ENCODE measurements around the gene FAM89A. TPM values are rescaled to one million over a fixed set of nuclear protein-coding genes. Genes with fewer than 3 reads are reported as not detected.

The FAM89A gene
- total RNA-seq = 14.5 and 18.3 TPM in 2 replicates

GRCh38 chr1:231040019-231040799 is at the start of gene FAM89A:
TSS of gene FAM89A (minus strand) at chr1:231040254. CDS start at chr1:231040211, 43 bp downstream.

GRCh38 chr1:230978491-230979388 is 61.3 kb downstream of the FAM89A start, which contains the start of the genes ARV1 and TTC13:
TSS of gene ARV1 (plus strand) at chr1:230979094. CDS start at chr1:230979106, 12 bp downstream.
TSS of gene TTC13 (minus strand) at chr1:230978861. CDS start at chr1:230978830, 31 bp downstream.

Other genes starting within 250 kb of the FAM89A start
- 37.2 and 39.6 TPM in 2 replicates for gene C1orf198, start 171.7 kb downstream of the FAM89A start, total RNA-seq
- gene TTC13, start 61.4 kb downstream of the FAM89A start, total RNA-seq = 12.7 and 18.2 TPM in 2 replicates
- 11.7 and 14.4 TPM in 2 replicates for gene ARV1, start 61.2 kb downstream of the FAM89A start, total RNA-seq
- gene TRIM67, start 121.8 kb upstream of the FAM89A start, total RNA-seq = not detected in 2 replicates
- 59.8 and 60.3 TPM in 2 replicates for gene GNPAT, start 201.0 kb upstream of the FAM89A start, total RNA-seq